ENCODE results near the gene NAB2. TPM values are rescaled to one million over a fixed set of nuclear protein-coding genes. Genes with fewer than 3 reads are reported as not detected.

The NAB2 gene
- polyA plus RNA-seq, 6 donors from 2014 or later = 0.54 to 2.6 (median 1.6) TPM

GRCh38 chr12:57143454-57143853, 54.5 kb downstream of the NAB2 start:
- H3K36me3 Mint-ChIP-seq = no peaks in the 10 kb centered on the region
- DNase-seq (no peak), ATAC-seq (ENCODE audit: low read depth in 2 of 2) (no peak)
- no peaks in the 10 kb centered on the region for H3K4me1 Mint-ChIP-seq
- H3K9me3 Mint-ChIP-seq = no peaks in the 10 kb centered on the region
- H3K27me3 Mint-ChIP-seq = peaks cover 0 to 10% (median 7%) of the 10 kb centered on the region in 3 donors
- H3K27ac Mint-ChIP-seq = peak overlapping the region in 2 of 6 donors; percentile 22 to 28
- no peak overlapping the region for H3K4me3 Mint-ChIP-seq

Other genes starting within 250 kb of the NAB2 start
- not detected for gene SDR9C7, start 154.7 kb upstream of the NAB2 start, polyA plus RNA-seq (ENCODE audit: low read depth in 6 of 6)
- under 1 TPM in 1 of 6 donors, not detected in 5; 0.41 TPM for gene RDH16, start 131.5 kb upstream of the NAB2 start, polyA plus RNA-seq (ENCODE audit: low read depth in 6 of 6)
- 1 to 10 TPM; 2.0 to 4.8 (median 2.6) TPM for gene ZBTB39, start 82.6 kb upstream of the NAB2 start, polyA plus RNA-seq (ENCODE audit: low read depth in 6 of 6)
- gene TAC3, start 72.6 kb upstream of the NAB2 start, polyA plus RNA-seq (ENCODE audit: low read depth in 6 of 6) = not detected
- not detected for gene MYO1A, start 39.0 kb upstream of the NAB2 start, polyA plus RNA-seq (ENCODE audit: low read depth in 6 of 6)
- 1 to 10 TPM; 3.9 to 7.1 (median 5.9) TPM for gene NEMP1, start 10.3 kb upstream of the NAB2 start, polyA plus RNA-seq (ENCODE audit: low read depth in 6 of 6)
- 100 to 1,000 TPM in 5 of 6 donors, 10 to 100 TPM in 1; 88.2 to 172 (median 159) TPM for gene STAT6, start 22.2 kb downstream of the NAB2 start, polyA plus RNA-seq (ENCODE audit: low read depth in 6 of 6)
- gene LRP1, start 39.4 kb downstream of the NAB2 start, polyA plus RNA-seq (ENCODE audit: low read depth in 6 of 6) = under 1 TPM in 3 of 6 donors, not detected in 3; 0.04 to 0.55 (median 0.09) TPM
- gene LRP1-AS, start 58.5 kb downstream of the NAB2 start, polyA plus RNA-seq (ENCODE audit: low read depth in 6 of 6) = not detected
- 1 to 10 TPM; 1.2 to 4.9 (median 2.8) TPM for gene NXPH4, start 127.7 kb downstream of the NAB2 start, polyA plus RNA-seq (ENCODE audit: low read depth in 6 of 6)
- gene SHMT2, start 140.6 kb downstream of the NAB2 start, polyA plus RNA-seq (ENCODE audit: low read depth in 6 of 6) = 100 to 1,000 TPM; 160 to 183 (median 173) TPM
- under 1 TPM in 4 of 6 donors, not detected in 2; 0.32 to 0.43 (median 0.38) TPM for gene STAC3, start 162.1 kb downstream of the NAB2 start, polyA plus RNA-seq (ENCODE audit: low read depth in 6 of 6)